GM21515 (cell line): ENCODE results near the gene ZNF681.
A peak's percentile ranks its signal among the peaks of the same experiment; 100 is the strongest.
"Not testable (repeated sequence)": the region's sequence is repeated elsewhere in the genome, so short reads cannot be mapped to it uniquely, and the experiment has no call there.

ENCODE experiments used
- ATAC-seq: cut with Tn5 transposase; IDR thresholded peaks from one replicate; pipeline ENCODE4 v1.9.1; 2021; ENCODE audit not compliant: unreplicated experiment

The ZNF681 gene

GRCh38 chr19:23774524-23774971 lies 15.9 kb upstream of the ZNF681 start:
- no peak for ATAC-seq

GRCh38 chr19:23774106-23774505 lies 15.4 kb upstream of the ZNF681 start:
- ATAC-seq = no peak

GRCh38 chr19:23772675-23773063 lies 14.0 kb upstream of the ZNF681 start:
- ATAC-seq = no peak

- no peak for ATAC-seq
Observed at GRCh38 chr19:23771761-23772674, 13.3 kb upstream of the ZNF681 start.

GRCh38 chr19:23771316-23771715 lies 12.6 kb upstream of the ZNF681 start:
- ATAC-seq = no peak

GRCh38 chr19:23770672-23771250 lies 12.1 kb upstream of the ZNF681 start:
- ATAC-seq = no peak

- no peak for ATAC-seq
Observed at GRCh38 chr19:23769691-23770468, 11.2 kb upstream of the ZNF681 start.

- ATAC-seq = no peak
Observed at GRCh38 chr19:23766951-23767350, 8.3 kb upstream of the ZNF681 start.

- no peak for ATAC-seq
Observed at GRCh38 chr19:23764781-23765180, 6.1 kb upstream of the ZNF681 start.

- peak; percentile 55 for ATAC-seq
Observed at GRCh38 chr19:23762884-23763711, 4.4 kb upstream of the ZNF681 start.

- no peak for ATAC-seq
Observed at GRCh38 chr19:23762548-23762883, 3.8 kb upstream of the ZNF681 start.

- ATAC-seq = not testable (repeated sequence)
Observed at GRCh38 chr19:23760326-23760725, 1.6 kb upstream of the ZNF681 start.

GRCh38 chr19:23743633-23744232 lies 15.0 kb downstream of the ZNF681 start:
- ATAC-seq = not testable (repeated sequence)

- not testable (repeated sequence) for ATAC-seq
Observed at GRCh38 chr19:23730729-23731465, 27.8 kb downstream of the ZNF681 start.

- ATAC-seq = not testable (repeated sequence)
Observed at GRCh38 chr19:23724161-23724560, 34.5 kb downstream of the ZNF681 start.

- no peak for ATAC-seq
Observed at GRCh38 chr19:23718802-23719201, 39.9 kb downstream of the ZNF681 start.

GRCh38 chr19:23716792-23717191 lies 41.9 kb downstream of the ZNF681 start:
- ATAC-seq = no peak

GRCh38 chr19:23709347-23709746 lies 49.3 kb downstream of the ZNF681 start:
- no peak for ATAC-seq

- no peak for ATAC-seq
Observed at GRCh38 chr19:23706657-23707056, 52.0 kb downstream of the ZNF681 start.

- ATAC-seq = no peak
Observed at GRCh38 chr19:23699521-23699860, 59.2 kb downstream of the ZNF681 start.
